SHP77 treated with DMSO at 0.1 percent for 48 hours (cell line): ENCODE measurements around the gene IGSF9.

Source experiments
- DNase-seq: peaks from one replicate; lab custom pipeline; 2025; lab: John Stamatoyannopoulos, UW

Gene IGSF9

GRCh38 chr1:159972443-159973205 lies 27.2 kb upstream of the IGSF9 start:
- DNase-seq = no peak

GRCh38 chr1:159970932-159971342 lies 25.5 kb upstream of the IGSF9 start:
- no peak for DNase-seq

GRCh38 chr1:159968901-159969300 lies 23.5 kb upstream of the IGSF9 start:
- no peak for DNase-seq

- DNase-seq = no peak
Observed at GRCh38 chr1:159965263-159965662, 19.9 kb upstream of the IGSF9 start.

GRCh38 chr1:159964144-159964543 lies 18.7 kb upstream of the IGSF9 start:
- no peak for DNase-seq

GRCh38 chr1:159962176-159962575 lies 16.8 kb upstream of the IGSF9 start:
- no peak for DNase-seq

- DNase-seq = no peak
Observed at GRCh38 chr1:159961636-159962035, 16.2 kb upstream of the IGSF9 start.

- no peak for DNase-seq
Observed at GRCh38 chr1:159960721-159961381, 15.4 kb upstream of the IGSF9 start.

- no peak for DNase-seq
Observed at GRCh38 chr1:159959451-159959850, 14.0 kb upstream of the IGSF9 start.

GRCh38 chr1:159958719-159959380 lies 13.4 kb upstream of the IGSF9 start:
- DNase-seq = no peak

- DNase-seq = no peak
Observed at GRCh38 chr1:159957824-159958268, 12.4 kb upstream of the IGSF9 start.

GRCh38 chr1:159955456-159955855 lies 10.0 kb upstream of the IGSF9 start:
- DNase-seq = no peak

- DNase-seq = no peak
Observed at GRCh38 chr1:159953536-159954515, 8.4 kb upstream of the IGSF9 start, which contains the start of gene SLAMF9. Gene SLAMF9, minus strand, starts transcription at chr1:159954237. Its CDS starts 100 bp downstream, at chr1:159954137.

GRCh38 chr1:159952932-159953331 lies 7.5 kb upstream of the IGSF9 start:
- no peak for DNase-seq

- no peak for DNase-seq
Observed at GRCh38 chr1:159951551-159951950, 6.1 kb upstream of the IGSF9 start.

GRCh38 chr1:159951016-159951415 lies 5.6 kb upstream of the IGSF9 start:
- no peak for DNase-seq

GRCh38 chr1:159949981-159950381 lies 4.6 kb upstream of the IGSF9 start:
- no peak for DNase-seq

- DNase-seq = no peak
Observed at GRCh38 chr1:159949123-159949522, 3.7 kb upstream of the IGSF9 start.

- no peak for DNase-seq
Observed at GRCh38 chr1:159947942-159948341, 2.5 kb upstream of the IGSF9 start.

- DNase-seq = no peak
Observed at GRCh38 chr1:159946242-159947187, 1.1 kb upstream of the IGSF9 start.
